NCI-H510A treated with DMSO at 0.1 percent for 48 hours (cell line): Measurements from ENCODE around the gene HIPK2.

Experiments used
- DNase-seq: peaks from one replicate; lab custom pipeline; 2025; lab: John Stamatoyannopoulos, UW

The HIPK2 gene

DNA sequence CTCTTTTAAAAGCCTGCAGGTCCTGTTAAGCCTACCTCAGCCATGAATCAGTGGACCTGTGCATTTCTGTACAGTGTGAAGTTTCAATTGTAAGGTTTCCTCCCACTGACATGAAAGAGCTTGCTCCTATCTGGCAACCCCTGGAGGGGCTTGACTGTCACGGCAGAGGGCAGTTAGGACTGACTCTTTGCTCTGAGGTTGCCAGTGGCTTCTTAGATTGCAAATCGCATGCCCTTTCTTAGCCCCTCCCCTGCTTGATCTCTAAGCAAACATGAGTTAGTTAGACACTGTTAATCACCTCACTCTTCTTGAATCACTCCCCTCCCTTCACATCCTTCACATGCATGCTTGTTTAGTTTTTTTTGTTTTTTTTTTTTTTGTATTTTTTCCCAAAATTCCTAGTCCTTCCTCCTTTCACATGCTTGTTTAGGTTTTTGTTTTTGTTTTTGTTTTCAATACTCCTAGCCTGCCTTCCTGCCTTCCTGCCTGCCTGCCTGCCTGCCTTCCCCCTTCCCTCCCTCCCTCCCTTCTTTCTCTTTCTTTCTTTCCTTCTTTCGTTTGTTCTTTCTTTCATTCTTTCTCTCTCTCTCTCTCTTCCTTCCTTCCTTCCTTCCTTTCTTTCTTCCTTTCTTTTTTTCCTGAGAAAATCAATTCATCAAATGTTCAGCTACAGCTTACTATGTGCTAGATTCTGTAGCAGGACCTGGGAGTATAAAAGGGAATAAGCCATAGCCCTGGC lies 6.0 kb upstream of the HIPK2 start:
- DNase-seq: peak; percentile 7

DNA sequence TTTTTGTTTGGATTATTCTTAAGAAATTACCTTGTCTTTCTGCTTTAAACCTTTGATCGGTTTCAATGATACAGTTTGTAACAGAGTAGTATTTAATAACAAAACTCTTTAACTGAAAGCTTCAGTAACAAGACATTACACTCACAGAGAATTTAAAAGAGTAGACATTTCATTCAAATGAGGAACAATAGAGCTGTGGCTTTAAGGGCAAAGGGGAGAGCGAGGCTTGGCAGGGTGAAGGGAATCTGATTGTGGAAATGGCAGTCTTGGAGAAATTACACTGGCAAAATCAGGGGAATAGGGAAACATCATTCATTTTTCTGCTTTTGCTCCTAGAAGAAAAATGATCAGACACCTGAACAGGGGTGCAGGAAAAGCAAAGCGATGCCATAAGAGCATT lies 5.1 kb upstream of the HIPK2 start:
- DNase-seq: no peak

DNA sequence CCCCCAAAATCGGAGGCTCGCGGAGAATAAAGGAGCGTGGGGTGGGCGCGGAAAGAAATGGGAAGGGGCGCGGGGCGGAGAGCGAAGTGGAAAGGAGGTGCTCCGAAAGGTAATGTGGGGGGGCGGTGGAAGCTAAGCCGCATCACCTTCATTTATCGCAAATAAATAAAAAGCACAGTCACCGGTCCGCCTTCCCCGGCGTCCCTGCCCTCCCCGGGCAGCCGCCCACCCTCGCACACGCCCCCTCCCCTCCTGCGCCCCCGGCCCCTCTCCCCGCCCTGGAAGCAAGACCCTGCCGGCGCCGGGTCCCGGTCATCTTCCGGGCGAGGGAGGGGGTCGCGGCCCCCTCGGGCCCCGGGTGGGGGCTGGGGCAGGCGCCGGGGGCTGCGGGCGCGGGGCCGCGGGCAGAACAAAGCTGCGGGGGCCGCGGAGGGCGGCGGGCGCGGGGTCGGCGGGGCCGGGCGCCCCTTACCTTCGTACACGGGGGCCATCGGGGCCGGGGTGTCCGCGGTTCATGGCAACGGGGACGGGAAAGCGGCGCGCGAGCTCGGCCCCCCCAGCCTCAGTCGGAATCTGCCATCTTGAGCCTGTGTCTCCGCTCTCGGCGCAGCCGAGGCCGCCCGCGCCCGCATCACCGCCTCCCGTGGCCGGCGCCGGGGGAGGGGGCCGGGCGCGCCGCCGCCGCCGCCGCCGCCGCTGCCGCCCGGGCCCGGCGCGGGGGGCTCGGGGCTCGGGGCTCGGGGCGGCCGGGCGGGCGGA lies 486 bp downstream of the HIPK2 start:
- no peak for DNase-seq

DNA sequence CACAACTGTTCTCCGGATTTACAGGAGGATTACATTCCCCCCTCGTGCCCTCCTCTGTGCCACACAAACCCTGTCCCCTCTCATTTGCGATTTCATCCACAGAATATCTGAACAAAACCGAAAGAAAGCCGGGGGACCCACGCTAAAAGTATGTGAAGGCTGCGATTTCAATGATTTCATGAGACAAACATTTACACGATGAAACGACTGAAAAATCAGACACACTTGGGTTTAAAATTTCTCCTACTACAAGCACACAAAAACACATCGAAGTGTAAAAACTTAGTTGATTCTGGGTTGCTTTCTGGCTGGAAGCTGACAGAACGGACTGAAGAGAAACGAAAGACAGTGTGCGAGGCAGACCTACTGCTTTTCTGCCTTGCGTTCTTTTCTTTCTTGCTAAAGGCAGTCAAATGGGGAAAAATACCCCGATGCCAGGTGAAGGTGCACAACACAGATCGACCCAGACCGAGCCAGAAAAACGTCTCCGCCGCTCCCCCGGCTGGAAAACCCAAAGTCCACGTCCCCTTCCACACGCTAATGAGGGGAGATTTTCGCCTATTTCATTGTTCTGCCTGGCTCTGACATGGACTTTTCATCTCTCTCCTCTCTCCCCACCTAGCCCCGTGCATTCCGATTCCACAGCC lies 1.2 kb downstream of the HIPK2 start:
- DNase-seq: peak; percentile 34

DNA sequence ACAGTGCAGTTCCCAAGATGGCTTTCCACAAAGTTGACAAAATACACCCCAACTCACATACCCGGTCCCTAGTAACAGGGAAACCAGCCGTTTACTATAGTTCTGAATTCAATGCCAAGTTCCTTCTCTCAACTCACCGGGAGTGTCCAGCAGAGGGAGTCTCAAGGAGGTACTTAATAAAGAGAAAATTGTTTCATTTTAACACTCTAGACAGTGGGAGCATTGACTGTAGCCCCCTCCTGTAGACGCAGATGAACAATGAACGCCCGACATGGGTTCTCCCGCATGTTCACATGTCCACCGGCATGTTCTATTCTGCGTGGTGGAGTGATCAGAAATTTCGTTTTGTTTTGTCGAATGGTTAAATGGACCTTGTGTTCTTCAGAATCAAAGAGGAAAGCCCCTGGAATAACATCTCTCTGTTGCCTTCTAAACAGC lies 1.9 kb downstream of the HIPK2 start:
- peak; percentile 53 for DNase-seq

DNA sequence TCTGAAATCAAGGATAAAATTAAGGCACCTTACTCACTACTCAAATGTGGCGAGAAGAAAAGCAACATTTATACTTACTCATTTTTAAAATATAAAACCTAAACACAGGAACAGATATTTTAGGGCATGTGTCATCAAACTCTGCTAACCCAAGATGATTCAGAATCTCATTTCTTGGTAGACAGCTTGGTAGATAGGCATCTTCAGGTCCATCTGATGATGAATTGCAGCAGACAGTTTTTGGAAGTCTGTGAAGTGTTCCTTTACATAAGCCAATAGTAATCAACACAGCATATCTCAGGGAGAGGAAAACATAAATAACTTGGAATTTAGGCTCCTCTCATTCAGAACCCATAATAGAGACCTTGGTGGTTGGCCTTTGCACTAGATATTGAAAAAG lies 3.4 kb downstream of the HIPK2 start:
- no peak for DNase-seq

DNA sequence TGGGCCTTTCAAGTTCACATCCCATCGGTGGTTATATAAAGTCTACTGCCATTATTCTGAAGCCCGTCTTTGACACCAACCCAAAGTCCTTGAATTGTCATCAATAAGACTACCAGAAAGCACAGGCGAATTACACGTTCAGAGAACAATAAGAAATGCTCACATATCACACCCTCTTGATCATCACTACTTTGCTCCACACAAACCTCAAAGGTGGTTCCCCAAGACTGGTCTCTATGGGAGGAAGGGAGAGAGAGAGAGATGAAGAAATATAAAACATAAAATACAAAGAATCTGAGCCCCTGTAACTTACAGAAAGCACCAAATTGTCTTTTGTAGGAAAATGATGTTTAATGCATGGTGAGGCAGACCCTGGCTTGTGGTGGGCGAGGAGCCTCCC lies 4.4 kb downstream of the HIPK2 start:
- DNase-seq: no peak

GRCh38 chr7:139772873-139773272 lies 4.9 kb downstream of the HIPK2 start:
- no peak for DNase-seq

GRCh38 chr7:139772115-139772514 lies 5.7 kb downstream of the HIPK2 start:
- no peak for DNase-seq

DNA sequence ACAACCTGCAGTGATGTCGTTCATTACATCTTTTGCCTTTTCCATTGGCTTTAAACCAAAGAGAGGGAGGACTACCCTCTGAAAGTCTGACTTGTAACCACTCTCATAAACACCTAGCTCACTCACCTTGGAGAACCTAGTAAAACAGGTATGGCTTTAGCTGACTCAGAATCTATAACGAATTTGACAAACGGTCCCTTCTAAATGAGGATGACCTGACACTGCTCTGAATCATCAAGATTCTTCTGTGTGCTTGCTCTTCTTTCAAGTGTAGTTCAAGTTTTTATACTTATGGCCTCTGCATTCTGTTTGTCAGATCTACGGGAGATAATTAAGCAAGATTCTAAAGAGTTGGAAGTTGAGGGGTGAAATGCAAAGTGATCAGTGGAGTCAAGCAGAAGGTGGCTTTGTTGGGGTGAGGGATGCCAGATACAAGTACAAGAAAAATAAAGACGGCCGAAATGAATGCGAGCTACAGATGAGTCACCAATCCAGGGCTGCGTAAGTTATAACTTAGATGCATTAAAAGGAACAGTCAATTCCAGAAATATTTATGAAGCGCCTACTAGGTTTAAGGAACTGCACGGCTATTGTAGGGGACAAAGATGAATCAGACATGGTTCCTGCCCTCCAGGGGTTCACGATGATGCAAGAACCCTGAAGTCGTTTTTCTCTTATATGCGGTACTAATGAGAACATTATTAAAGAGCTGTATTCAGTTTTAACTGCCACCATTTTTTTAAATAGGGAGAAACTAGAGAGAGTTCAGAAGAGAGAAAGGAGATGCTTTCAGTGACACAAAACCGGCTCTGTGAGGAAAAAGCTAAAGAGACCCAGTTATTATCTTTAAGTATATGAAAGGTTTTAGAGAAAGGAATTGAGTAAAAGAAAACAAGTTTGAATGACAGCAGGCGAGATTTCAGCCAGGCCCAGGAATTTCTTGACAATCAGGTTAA lies 6.5 kb downstream of the HIPK2 start:
- DNase-seq: no peak

- no peak for DNase-seq
Measured at GRCh38 chr7:139769761-139770160, 8.0 kb downstream of the HIPK2 start.

DNA sequence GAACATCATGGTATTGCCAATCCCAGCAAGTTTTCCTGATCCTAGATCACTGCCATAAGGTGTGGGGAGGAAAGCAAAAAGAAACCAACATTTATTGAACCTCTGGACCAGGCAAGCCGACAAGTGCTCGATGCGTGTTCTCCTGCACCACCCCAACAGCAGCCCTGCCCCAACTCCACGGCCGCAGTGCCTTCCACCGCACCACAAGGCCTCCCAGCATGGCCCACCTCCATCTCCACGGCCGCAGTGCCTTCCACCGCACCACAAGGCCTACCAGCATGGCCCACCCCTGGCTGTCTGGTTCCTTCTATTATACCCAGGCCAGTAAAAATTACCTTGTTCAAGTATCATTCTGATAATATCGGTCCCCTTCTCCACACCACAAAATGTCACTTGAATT lies 8.7 kb downstream of the HIPK2 start:
- DNase-seq: no peak

DNA sequence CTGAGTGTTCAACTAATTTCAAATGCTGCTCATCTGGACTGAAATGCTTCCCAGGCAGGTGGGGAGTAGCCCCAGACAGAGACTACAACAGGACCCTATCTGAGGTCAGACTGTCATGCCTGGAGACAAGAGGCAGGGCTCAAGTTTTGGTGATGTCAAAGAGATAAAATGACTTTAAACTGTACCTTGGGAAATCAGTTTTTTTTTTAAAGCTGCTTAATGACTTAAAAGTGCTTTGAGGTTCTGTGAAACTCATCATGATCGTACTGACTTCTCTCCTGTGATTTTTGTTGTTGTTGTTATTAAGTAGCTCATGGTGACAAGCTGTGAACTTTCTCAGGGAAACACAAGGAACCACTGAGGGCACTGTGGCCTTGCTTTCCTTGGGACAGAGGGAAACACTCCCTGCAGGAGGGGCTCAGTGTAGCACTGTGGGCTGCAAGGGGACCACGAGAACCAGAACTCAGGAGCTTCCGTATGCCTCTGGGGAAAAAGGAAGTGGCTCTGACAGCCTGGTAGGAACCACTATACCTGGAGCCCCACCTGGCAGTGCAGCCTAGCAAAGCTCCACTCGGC lies 9.5 kb downstream of the HIPK2 start:
- no peak for DNase-seq

DNA sequence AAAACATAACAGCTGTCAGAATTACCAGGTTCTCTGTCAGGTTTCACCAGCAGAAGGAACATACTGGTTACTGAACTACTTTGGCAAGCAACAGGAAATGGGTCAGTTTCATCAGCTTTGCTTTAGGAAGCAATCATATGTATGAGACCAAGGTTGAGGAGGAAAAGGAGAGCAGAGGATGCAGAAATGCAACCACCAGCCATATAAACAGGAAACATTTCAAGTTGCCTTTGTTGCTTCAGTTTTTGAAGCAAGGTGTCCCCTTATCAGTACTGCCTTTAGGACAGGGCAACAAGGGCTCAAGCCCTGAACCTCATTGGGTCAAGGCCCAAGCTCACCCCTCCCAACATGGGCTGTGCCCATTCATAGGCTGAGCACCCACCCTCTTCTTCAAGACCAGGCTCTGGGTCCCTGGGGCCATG lies 10.2 kb downstream of the HIPK2 start:
- no peak for DNase-seq

DNA sequence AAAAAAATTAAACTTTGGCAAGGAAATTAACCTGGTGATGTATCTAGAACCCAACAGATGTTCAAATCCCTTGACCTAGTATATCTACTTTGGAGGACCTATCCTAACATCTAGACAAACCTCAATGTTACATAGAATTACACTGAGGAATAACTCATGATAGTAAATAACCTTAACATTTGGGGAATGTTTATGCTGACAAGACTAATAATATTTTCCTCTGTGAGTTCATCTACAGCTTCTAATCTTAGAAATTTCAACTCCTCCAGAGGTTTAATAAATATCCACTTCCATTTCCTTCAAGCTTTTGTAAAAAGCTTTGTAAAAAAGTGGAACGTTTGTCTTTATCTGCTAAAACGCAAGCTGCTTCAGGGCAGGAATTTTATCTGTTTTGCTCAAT lies 12.7 kb downstream of the HIPK2 start:
- no peak for DNase-seq

DNA sequence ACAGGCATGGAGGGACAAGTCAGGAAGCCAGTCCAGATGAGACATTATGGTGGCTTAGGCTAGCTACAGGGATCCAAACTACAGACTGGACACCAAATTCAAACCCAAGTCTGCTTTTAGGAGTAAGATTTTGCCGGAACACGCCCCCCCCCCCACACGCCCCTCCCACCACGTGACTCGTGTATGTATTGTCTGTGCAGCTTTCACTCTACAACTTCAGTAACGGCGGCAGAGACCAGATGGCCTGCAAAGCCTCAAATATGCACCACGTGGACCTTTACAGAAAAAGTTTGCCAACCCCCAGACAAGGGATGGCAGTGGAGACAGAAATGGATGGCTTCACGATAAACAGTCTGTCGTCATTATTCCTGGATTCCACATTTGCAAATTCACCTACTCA lies 14.5 kb downstream of the HIPK2 start:
- no peak for DNase-seq

- DNase-seq: no peak
Measured at GRCh38 chr7:139762886-139763285, 14.9 kb downstream of the HIPK2 start.

DNA sequence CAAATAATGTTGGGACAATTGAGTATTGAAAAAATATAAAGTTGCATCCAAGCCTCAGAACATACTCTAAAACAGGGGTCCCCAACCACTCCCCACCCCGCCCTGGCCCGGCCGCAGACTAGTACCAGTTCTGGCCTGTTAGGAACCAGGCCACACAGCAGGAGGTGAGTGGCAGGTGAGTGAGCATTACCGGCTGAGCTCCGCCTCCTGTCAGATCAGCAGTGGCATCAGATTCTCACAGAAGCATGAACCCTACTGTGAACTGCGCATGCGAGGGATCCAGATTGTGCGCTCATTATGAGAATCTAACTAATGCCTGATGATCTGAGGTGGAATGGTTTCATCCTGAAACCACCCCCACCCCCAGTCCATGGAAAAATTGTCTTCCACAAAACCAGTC lies 19.4 kb downstream of the HIPK2 start:
- DNase-seq: peak; percentile 60

DNA sequence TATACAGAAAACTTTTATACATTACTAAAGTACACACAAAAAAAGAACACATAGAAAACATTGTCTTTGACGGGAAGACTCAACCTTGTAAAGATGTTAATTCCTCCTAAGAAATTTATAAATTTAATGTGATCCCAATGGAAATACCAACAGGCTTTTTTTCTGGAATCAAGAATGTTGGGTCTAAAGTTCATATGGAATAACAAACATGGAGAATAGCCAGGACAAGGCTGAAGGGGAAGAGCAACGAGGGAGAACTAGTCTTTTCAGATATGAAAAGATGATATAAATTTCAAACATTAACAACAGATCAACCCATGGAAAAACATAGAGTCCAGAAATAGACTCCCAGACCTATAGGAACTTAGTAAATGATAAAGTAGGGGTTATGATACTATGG lies 19.8 kb downstream of the HIPK2 start:
- no peak for DNase-seq

DNA sequence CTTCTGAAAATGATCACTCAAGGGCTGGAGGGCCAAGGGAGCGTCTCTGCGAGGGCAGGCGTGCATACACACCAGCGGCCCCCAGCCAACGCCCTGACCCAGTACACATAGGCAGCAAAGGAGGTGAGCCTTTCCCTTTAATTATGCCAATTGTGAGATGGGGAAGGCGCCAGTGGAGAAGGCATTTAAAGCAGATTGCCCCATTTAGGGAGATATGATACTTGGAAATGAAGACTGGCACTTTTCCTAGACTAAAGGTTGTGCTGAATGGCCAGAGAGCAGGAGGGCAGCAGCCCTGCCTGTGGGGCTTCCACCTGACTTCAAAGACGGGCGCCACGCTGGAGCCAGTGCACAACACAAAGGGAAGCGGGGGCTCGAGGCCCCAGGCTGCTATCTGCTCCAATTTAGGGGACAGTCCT lies 24.1 kb downstream of the HIPK2 start:
- DNase-seq: no peak

DNA sequence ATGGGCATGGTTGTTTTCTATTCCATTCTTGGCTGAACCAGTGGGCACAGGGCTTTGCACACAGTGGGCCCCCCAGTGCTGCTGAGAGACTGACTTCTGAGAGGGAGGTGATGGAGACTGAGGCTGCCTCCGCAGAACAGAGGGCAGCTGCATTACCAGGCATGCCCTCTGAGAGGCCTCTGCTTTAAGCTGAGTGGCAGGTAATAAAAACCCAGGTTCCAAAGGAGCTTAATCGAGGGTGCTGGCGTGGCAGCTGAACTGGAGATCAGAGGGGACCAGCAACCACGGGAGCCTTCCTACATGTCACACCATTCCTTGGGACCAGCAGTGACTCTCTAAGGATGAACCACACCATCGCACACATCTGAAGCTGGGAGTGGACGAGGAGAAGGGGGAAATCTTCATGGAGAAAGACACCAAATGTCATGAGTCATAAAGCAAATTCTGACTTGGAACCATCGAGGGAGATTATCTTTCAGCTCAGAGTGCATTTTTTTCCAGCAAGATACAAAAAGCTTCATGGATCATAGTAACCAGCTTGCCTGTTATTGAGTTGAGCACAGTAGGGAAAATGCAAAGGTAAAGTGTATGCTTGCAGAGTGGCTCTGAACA lies 24.6 kb downstream of the HIPK2 start:
- DNase-seq: peak; percentile 44
